Nephron progenitor cell (in vitro differentiated cells): ENCODE results near the gene APAF1.

ENCODE experiments used
- DNase-seq: peaks from one replicate; pipeline ENCODE4 v3.0.0; 2021
- H3K27ac Mint-ChIP-seq: 2 replicates; pipeline ENCODE4 v1.8.0; 2021; ENCODE audit warnings: mild to moderate bottlenecking, moderate library complexity, mixed read lengths
- H3K27me3 Mint-ChIP-seq: 2 replicates; pipeline ENCODE4 v1.8.0; 2021; ENCODE audit warnings: mild to moderate bottlenecking, low read depth, mixed read lengths; ENCODE audit not compliant: poor library complexity
- H3K36me3 Mint-ChIP-seq: 2 replicates; pipeline ENCODE4 v1.8.0; 2021; ENCODE audit warnings: low read depth, mixed read lengths
- H3K4me1 Mint-ChIP-seq: 2 replicates; pipeline ENCODE4 v1.8.0; 2021; ENCODE audit warnings: mixed read lengths
- H3K4me3 Mint-ChIP-seq: 2 replicates; pipeline ENCODE4 v1.8.0; 2021; ENCODE audit warnings: mild to moderate bottlenecking, moderate library complexity, mixed read lengths
- H3K9me3 Mint-ChIP-seq: 2 replicates; pipeline ENCODE4 v1.8.0; 2021; ENCODE audit warnings: mild to moderate bottlenecking, moderate library complexity, mixed read lengths
- CTCF ChIP-seq: fragments of 200-600 bp; sonication (generic); IDR thresholded peaks from 2 replicates; pipeline ENCODE4 v1.5.0; 2021; ENCODE audit warnings: antibody characterized with exemption

The APAF1 gene

GRCh38 chr12:98741196-98741555 lies 96.1 kb downstream of the APAF1 start:
- no peak for DNase-seq
- H3K9me3 Mint-ChIP-seq, result no peaks in the 10 kb centered on the region
- no peaks in the 10 kb centered on the region for H3K36me3 Mint-ChIP-seq
- H3K27ac Mint-ChIP-seq, result no peak overlapping the region
- H3K4me1 Mint-ChIP-seq, result peaks cover 28% of the 10 kb centered on the region
- H3K27me3 Mint-ChIP-seq, result peaks cover 20% of the 10 kb centered on the region
- TF ChIP-seq CTCF, result no peak
- no peak overlapping the region for H3K4me3 Mint-ChIP-seq

DNA sequence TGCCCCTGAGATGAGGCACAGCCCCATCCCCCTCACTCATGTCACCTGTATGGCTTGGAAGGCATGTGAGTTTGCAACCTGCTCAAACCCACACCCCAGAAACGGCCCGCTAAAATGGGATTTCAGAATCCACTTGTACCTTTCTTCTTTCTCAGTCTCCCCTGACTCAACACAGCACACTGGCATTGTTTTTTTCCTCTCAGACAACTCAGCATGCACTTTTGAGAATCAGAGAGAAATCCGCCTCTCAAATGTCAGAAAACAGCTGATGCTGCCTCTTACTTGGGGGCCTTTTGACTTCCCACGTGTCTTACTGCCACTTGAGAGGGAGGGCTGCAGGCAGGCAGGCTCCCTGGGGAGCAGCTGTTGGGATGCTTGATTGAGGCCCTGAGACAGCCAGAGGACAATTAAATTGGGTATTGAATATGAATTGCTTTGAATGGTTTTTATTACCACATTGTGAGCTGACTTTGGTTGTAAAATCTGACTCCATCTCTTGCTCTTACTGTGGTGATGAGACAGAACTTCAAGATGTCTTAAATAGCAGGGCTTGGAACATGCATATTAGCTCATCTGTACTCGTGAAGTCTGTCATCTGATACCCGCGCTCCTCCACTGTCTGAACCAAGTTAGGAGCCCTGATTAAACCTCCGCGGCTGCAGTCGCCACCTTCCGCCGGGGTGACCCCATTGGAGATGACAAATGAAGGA lies 96.6 kb downstream of the APAF1 start:
- peak; percentile 50 for DNase-seq
- Mint-ChIP-seq H3K4me1 (peaks cover 28% of the 10 kb centered on the region), H3K9me3 (no peaks in the 10 kb centered on the region), H3K36me3 (no peaks in the 10 kb centered on the region), H3K4me3 (peak overlapping the region; percentile 53), H3K27me3 (peaks cover 25% of the 10 kb centered on the region), H3K27ac (peak overlapping the region; percentile 55)
- TF ChIP-seq CTCF, result no peak

DNA sequence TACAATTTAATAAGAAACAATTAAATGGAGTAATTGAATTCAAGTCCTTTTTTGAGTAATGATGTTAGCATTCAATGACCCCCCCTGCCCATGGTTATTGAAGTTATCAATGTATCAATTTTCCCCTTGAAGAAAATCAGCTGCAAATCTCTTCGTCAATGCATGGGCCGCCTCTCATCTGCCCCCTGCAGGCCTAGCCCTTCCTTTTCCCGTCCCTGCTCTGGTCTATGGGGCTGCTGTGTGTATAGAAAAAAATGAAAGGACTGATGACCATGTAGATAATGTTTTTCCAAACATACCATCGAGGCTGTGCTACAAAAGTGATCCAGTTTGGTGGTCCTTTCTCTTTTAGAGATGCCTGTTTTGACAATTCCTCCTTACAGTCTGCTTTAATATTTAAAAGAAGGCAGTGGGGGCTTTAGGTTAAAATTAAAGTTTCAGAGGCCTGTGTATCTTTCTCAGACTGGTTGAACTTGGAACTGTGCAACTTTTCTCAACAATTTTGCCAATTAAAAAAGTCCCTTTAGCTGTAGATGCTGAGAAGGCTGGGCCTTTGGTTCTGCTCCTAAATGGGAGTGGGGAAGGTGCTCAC lies 98.4 kb downstream of the APAF1 start:
- no peaks in the 10 kb centered on the region for H3K36me3 Mint-ChIP-seq
- H3K27ac Mint-ChIP-seq, result no peak overlapping the region
- H3K4me1 Mint-ChIP-seq, result peaks cover 28% of the 10 kb centered on the region
- peak; percentile 68 for TF ChIP-seq CTCF
- no peaks in the 10 kb centered on the region for H3K9me3 Mint-ChIP-seq
- DNase-seq, result peak; percentile 56
- H3K27me3 Mint-ChIP-seq, result peaks cover 33% of the 10 kb centered on the region
- no peak overlapping the region for H3K4me3 Mint-ChIP-seq

DNA sequence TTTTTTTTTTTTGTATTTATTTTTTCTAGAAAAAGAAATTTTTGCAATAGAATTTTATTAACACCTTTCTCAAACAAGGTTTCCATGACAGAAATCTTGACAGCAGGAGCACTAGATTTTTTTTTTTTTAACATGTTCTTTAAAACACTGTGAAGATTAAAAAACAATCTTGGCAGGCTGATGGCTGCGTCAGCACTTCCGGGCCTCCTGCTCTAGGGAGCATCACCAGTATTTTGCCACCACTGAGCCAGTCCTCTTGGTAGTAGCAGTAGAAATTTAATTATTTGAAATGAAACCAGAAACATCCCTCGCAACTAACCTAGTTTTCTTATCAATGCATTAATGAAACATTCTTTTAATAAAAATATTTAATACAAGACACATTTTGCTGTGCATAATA lies 99.6 kb downstream of the APAF1 start:
- H3K36me3 Mint-ChIP-seq, result no peaks in the 10 kb centered on the region
- no peak for TF ChIP-seq CTCF
- peaks cover 28% of the 10 kb centered on the region for H3K4me1 Mint-ChIP-seq
- H3K27ac Mint-ChIP-seq, result no peak overlapping the region
- H3K27me3 Mint-ChIP-seq, result peaks cover 29% of the 10 kb centered on the region
- DNase-seq, result no peak
- no peak overlapping the region for H3K4me3 Mint-ChIP-seq
- H3K9me3 Mint-ChIP-seq, result no peaks in the 10 kb centered on the region

DNA sequence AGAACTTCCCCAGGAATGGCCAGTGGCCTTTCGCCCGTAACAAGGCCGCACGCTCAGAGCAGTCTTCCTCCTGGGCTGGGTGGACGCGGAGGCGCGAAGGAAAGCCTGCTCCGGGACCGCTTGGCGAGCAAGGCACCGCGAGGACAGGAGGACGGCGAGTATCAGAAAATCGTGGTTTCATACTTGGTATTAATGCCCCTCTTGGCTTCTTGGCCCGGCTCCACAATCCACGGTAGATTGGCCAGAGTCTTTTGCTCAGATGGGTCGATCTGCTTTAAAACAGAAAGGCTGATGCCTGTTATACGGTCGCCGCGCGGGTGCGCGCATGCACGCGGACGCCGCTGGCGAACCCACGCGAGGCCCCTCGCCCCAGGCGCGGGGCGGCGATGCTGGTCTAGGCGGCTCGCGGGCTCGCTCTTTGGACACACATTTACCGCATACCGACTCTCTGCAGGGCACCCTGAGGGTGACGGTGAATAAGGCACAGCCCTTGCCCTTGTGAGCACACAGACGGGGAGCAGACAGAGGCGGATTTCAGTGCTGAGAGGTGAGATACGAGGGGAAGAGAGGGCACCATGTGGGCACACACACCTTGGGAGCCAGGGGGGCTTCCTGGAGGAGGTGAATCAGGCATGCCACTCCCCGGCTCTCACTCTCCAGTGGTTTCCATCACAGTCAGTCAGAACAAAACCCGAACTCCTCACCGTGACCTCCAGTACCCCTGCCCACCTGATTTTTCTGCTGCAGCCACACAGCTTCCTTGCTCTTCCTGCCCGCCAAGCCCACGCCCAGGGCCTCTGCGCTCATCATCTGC lies 100.7 kb downstream of the APAF1 start:
- Mint-ChIP-seq H3K36me3 (no peaks in the 10 kb centered on the region), H3K9me3 (no peaks in the 10 kb centered on the region), H3K4me1 (peaks cover 38% of the 10 kb centered on the region), H3K27ac (no peak overlapping the region), H3K27me3 (peaks cover 24% of the 10 kb centered on the region), H3K4me3 (peak overlapping the region; percentile 67)
- no peak for TF ChIP-seq CTCF
- peak; percentile 33 for DNase-seq
